ENCODE results near the gene RNASET2. TPM values are rescaled to one million over a fixed set of nuclear protein-coding genes. Genes with fewer than 3 reads are reported as not detected.

Gene RNASET2
- total and polyA plus RNA-seq, 2 of the 13 experiments (the other 11 are each of a cell fraction or from before 2014, with no cell fraction given) = 44.6 to 597 TPM

- TF ChIP-seq ETV6 (CRISPR knock-in tag; conservative IDR thresholded peaks at IDR 0.05) (0 out of 2 replicates have a peak, but pooled peaks have one; percentile 63), SAP130 (CRISPR knock-in tag; IDR thresholded peaks at IDR 0.05; ENCODE audit: low read depth) (peak; percentile 95), GATAD2A (CRISPR knock-in tag; IDR thresholded peaks at IDR 0.05) (no peak), NBN (conservative IDR thresholded peaks at IDR 0.05) (no peak), ZNF558 (CRISPR knock-in tag; IDR thresholded peaks at IDR 0.05; ENCODE audit: borderline replicate concordance) (peak; percentile 89; the same call in 1 of the 2 replicates), ZNF326 (CRISPR knock-in tag; IDR thresholded peaks at IDR 0.05; ENCODE audit: borderline replicate concordance) (no peak), ZNF160 (CRISPR knock-in tag; IDR thresholded peaks at IDR 0.05) (no peak), MAFG (CRISPR knock-in tag; IDR thresholded peaks at IDR 0.05) (no peak), SOX6 (IDR thresholded peaks at IDR 0.05) (no peak), SOX6 (CRISPR knock-in tag; IDR thresholded peaks at IDR 0.05) (no peak; the same call in 1 of the 2 replicates), JUND (CRISPR knock-in tag; IDR thresholded peaks at IDR 0.05) (peak; percentile 37; the same call in 1 of the 2 replicates), SYNCRIP (IDR thresholded peaks at IDR 0.05; ENCODE audit: insufficient read depth, low read depth, low read length) (no peak), RCOR2 (CRISPR knock-in tag; IDR thresholded peaks at IDR 0.05) (no peak), ZNF740 (CRISPR knock-in tag; IDR thresholded peaks at IDR 0.05) (no peak), ZNF430 (CRISPR knock-in tag; IDR thresholded peaks at IDR 0.05) (peak; percentile 47), ZFP36L2 (CRISPR knock-in tag; IDR thresholded peaks at IDR 0.05) (no peak), DR1 (CRISPR knock-in tag; IDR thresholded peaks at IDR 0.05) (peak; percentile 42; the same call in 1 of the 2 replicates), TOPORS (CRISPR knock-in tag; IDR thresholded peaks at IDR 0.05) (peak; percentile 52; the same call in 1 of the 2 replicates), NFKBIZ (CRISPR knock-in tag; IDR thresholded peaks at IDR 0.05) (no peak)
- TF ChIP-seq, protein P1, sequence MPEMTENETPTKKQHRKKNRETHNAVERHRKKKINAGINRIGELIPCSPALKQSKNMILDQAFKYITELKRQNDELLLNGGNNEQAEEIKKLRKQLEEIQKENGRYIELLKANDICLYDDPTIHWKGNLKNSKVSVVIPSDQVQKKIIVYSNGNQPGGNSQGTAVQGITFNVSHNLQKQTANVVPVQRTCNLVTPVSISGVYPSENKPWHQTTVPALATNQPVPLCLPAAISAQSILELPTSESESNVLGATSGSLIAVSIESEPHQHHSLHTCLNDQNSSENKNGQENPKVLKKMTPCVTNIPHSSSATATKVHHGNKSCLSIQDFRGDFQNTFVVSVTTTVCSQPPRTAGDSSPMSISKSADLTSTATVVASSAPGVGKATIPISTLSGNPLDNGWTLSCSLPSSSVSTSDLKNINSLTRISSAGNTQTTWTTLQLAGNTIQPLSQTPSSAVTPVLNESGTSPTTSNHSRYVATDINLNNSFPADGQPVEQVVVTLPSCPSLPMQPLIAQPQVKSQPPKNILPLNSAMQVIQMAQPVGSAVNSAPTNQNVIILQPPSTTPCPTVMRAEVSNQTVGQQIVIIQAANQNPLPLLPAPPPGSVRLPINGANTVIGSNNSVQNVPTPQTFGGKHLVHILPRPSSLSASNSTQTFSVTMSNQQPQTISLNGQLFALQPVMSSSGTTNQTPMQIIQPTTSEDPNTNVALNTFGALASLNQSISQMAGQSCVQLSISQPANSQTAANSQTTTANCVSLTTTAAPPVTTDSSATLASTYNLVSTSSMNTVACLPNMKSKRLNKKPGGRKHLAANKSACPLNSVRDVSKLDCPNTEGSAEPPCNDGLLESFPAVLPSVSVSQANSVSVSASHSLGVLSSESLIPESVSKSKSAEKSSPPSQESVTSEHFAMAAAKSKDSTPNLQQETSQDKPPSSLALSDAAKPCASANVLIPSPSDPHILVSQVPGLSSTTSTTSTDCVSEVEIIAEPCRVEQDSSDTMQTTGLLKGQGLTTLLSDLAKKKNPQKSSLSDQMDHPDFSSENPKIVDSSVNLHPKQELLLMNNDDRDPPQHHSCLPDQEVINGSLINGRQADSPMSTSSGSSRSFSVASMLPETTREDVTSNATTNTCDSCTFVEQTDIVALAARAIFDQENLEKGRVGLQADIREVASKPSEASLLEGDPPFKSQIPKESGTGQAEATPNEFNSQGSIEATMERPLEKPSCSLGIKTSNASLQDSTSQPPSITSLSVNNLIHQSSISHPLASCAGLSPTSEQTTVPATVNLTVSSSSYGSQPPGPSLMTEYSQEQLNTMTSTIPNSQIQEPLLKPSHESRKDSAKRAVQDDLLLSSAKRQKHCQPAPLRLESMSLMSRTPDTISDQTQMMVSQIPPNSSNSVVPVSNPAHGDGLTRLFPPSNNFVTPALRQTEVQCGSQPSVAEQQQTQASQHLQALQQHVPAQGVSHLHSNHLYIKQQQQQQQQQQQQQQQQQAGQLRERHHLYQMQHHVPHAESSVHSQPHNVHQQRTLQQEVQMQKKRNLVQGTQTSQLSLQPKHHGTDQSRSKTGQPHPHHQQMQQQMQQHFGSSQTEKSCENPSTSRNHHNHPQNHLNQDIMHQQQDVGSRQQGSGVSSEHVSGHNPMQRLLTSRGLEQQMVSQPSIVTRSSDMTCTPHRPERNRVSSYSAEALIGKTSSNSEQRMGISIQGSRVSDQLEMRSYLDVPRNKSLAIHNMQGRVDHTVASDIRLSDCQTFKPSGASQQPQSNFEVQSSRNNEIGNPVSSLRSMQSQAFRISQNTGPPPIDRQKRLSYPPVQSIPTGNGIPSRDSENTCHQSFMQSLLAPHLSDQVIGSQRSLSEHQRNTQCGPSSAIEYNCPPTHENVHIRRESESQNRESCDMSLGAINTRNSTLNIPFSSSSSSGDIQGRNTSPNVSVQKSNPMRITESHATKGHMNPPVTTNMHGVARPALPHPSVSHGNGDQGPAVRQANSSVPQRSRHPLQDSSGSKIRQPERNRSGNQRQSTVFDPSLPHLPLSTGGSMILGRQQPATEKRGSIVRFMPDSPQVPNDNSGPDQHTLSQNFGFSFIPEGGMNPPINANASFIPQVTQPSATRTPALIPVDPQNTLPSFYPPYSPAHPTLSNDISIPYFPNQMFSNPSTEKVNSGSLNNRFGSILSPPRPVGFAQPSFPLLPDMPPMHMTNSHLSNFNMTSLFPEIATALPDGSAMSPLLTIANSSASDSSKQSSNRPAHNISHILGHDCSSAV (CRISPR knock-in tag; IDR thresholded peaks at IDR 0.05; ENCODE audit: borderline replicate concordance) = no peak; the same call in 1 of the 2 replicates
- TF ChIP-seq, protein P2, sequence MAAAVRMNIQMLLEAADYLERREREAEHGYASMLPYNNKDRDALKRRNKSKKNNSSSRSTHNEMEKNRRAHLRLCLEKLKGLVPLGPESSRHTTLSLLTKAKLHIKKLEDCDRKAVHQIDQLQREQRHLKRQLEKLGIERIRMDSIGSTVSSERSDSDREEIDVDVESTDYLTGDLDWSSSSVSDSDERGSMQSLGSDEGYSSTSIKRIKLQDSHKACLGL (CRISPR knock-in tag; IDR thresholded peaks at IDR 0.05) = peak; percentile 86
- TF ChIP-seq, protein P3, sequence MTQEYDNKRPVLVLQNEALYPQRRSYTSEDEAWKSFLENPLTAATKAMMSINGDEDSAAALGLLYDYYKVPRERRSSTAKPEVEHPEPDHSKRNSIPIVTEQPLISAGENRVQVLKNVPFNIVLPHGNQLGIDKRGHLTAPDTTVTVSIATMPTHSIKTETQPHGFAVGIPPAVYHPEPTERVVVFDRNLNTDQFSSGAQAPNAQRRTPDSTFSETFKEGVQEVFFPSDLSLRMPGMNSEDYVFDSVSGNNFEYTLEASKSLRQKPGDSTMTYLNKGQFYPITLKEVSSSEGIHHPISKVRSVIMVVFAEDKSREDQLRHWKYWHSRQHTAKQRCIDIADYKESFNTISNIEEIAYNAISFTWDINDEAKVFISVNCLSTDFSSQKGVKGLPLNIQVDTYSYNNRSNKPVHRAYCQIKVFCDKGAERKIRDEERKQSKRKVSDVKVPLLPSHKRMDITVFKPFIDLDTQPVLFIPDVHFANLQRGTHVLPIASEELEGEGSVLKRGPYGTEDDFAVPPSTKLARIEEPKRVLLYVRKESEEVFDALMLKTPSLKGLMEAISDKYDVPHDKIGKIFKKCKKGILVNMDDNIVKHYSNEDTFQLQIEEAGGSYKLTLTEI (CRISPR knock-in tag; conservative IDR thresholded peaks at IDR 0.05) = no peak
These were observed at the start of gene RNASET2 (continued) for GRCh38 chr6:166956444-166957086.

Data from HepG2 (cell line).